Heart left ventricle (tissue), 16 donors: ENCODE results near the gene MILR1. TPM values are rescaled to one million over a fixed set of nuclear protein-coding genes. Genes with fewer than 3 reads are reported as not detected.

ENCODE experiments used
- ATAC-seq, 4 donors: fragments of 200-7000 bp; cut with Tn5 transposase; one replicate each; pipeline ENCODE4 v1.9.1; 2020 to 2022; ENCODE audit warnings: moderate library complexity in 4 of 4, mild to moderate bottlenecking in 3 of 4, moderate number of reproducible peaks in 1 of 4
- DNase-seq, 5 donors: peaks; one replicate each; pipeline ENCODE4 v3.0.0-alpha.2; 2020
- H3K27ac ChIP-seq, 12 donors: fragments of 200-600 bp; sonication (generic) in 4 of 12; one replicate each; pipeline versions ENCODE4 v1.5.0 to v1.8.0; 2016 to 2022; ENCODE audit warnings: mild to moderate bottlenecking in 2 of 12
- H3K27me3 ChIP-seq, 9 donors: fragments of 200-600 bp; sonication (generic) in 2 of 9; one replicate each; pipeline versions ENCODE4 v1.5.1 to v1.8.0; 2016 to 2022; ENCODE audit warnings: mild to moderate bottlenecking in 3 of 9
- H3K36me3 ChIP-seq, 9 donors: fragments of 200-600 bp; sonication (generic) in 2 of 9; one replicate each; pipeline versions ENCODE4 v1.5.0 to v1.8.0; 2018 to 2022; ENCODE audit warnings: mild to moderate bottlenecking in 2 of 9
- H3K4me1 ChIP-seq, 12 donors: fragments of 200-600 bp; sonication (generic) in 4 of 12; one replicate each; pipeline versions ENCODE4 v1.5.0 to v1.8.0; 2016 to 2022; ENCODE audit warnings: mild to moderate bottlenecking in 3 of 12
- H3K4me3 ChIP-seq, 12 donors: fragments of 200-600 bp; sonication (generic) in 4 of 12; one replicate each; pipeline versions ENCODE4 v1.5.0 to v1.8.0; 2017 to 2022; ENCODE audit warnings: mild to moderate bottlenecking in 9 of 12, moderate library complexity in 4 of 12
- H3K9me3 ChIP-seq, 12 donors: fragments of 200-600 bp; sonication (generic) in 4 of 12; one replicate each; pipeline versions ENCODE4 v1.5.0 to v1.8.0; 2016 to 2022; ENCODE audit warnings: mild to moderate bottlenecking in 1 of 12
- CTCF ChIP-seq, 12 donors: fragments of 200-600 bp; sonication (generic) in 4 of 12; IDR thresholded peaks; one replicate each; pipeline versions ENCODE4 v1.5.0 to v1.8.0; 2018 to 2022; ENCODE audit warnings: antibody characterized with exemption in 12 of 12, mild to moderate bottlenecking in 5 of 12
- POLR2A ChIP-seq, 2 donors: fragments of 450-650 bp; IDR thresholded peaks; one replicate each; pipeline ENCODE4 v1.6.1; 2017; ENCODE audit warnings: antibody characterized with exemption in 2 of 2, mild to moderate bottlenecking in 2 of 2, moderate library complexity in 2 of 2
- WGBS, 4 donors: extraction: QIAGEN DNeasy Blood & Tissue Kit in 2 of 4; methylation state at CpG; one replicate each; pipeline versions ENCODE4 v1.1.5 to v1.1.7; 2013 to 2018; 5-methylcytosine and 5-hydroxymethylcytosine counted together
- intact Hi-C, 10 donors: fragments of 100-400 bp; cut with DNase I; formaldehyde crosslinking; loops; one replicate each; pipeline versions ENCODE4 v1.11.1 to v1.14.2; 2022
- long read RNA-seq, 3 donors: library from polyadenylated mRNA; unstranded; transcript quantifications; one replicate each; pipeline ENCODE4 v2.0.0, GENCODE V29; 2020 to 2021
- polyA plus RNA-seq, 2 donors: library from polyadenylated mRNA; stranded (reverse); fragments of 200-250 nt; gene quantifications; one replicate each; pipeline ENCODE4 v1.2.3, GENCODE V29; 2013
- total RNA-seq, 9 donors: library from RNA; depleted of rRNA in 2 of 9; stranded (reverse); fragments of >200 nt in 2 of 9; fragmentation: NEBNext Ultra II Directional in 3 of 9; extraction: Animal tissue kit (Norgen Biotek cat#: 25700) in 3 of 9; gene quantifications; one replicate each; pipeline versions ENCODE4 v1.1.0 to v1.2.4, GENCODE V29; 2016 to 2023
- donor health status: ischemic (EF 13 %, LVEDD 7.1; RV severe dilation, severe dysfunction).
- donor health status: healthy with polysubstance abuse.
- donor health status: DM: no; HTN: yes; CAD: no.
- donor health status: DM: no; HTN: no; CAD: no.
- donor health status: ischemic (EF 25% LVEDD 6.9; RV normal size, moderate dysfunction).
- donor health status: ischemic (EF 25% LVEDD 5.7; RV mildly dilated, moderate dysfunction).
- donor health status: healthy.
- donor health status: DM: yes; HTN: yes; CAD: no.
- donor health status: ischemic (EF 35%, LVEDD 5.7; RV mildly dilated, moderate dysfunction).
- donor health status: nonischemic (EF 11% LVEDD 7.7; RV severe dilation, severe dysfunction).
- donor health status: DM: yes; HTN: yes; CAD: no.
- donor health status: PGD.
- donor health status: ischemic (EF 29% LVEDD 5.4; RV normal size, mild dysfunction).
- donor health status: nonischemic (EF 23%, LVEDD 6.1; RV moderate dilation, normal function).

MILR1 gene, protein sequence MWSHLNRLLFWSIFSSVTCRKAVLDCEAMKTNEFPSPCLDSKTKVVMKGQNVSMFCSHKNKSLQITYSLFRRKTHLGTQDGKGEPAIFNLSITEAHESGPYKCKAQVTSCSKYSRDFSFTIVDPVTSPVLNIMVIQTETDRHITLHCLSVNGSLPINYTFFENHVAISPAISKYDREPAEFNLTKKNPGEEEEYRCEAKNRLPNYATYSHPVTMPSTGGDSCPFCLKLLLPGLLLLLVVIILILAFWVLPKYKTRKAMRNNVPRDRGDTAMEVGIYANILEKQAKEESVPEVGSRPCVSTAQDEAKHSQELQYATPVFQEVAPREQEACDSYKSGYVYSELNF
- total RNA-seq, result 10 to 100 TPM in 1 of 9 donors, 1 to 10 TPM in 7, under 1 TPM in 1; 0.95 to 23.0 (median 2.4) TPM
- polyA plus RNA-seq, result 1 to 10 TPM; 1.6 to 1.7 TPM
- long read RNA-seq, donor 1, partial matches to known transcripts, result 0 of 1 reads
- long read RNA-seq, donor 1, other reads (novel, unspliced or antisense), result 1 of 1 reads
- long read RNA-seq, donor 2, partial matches to known transcripts, result 0 of 1 reads
- long read RNA-seq, donor 2, other reads (novel, unspliced or antisense), result 0 of 1 reads
- long read RNA-seq, donor 3, partial matches to known transcripts, result 0 of 1 reads
- long read RNA-seq, donor 3, other reads (novel, unspliced or antisense), result 1 of 1 reads

GRCh38 chr17:64448665-64449512, at the start of gene MILR1:
Gene MILR1, plus strand, starts transcription at chr17:64449115. Its CDS starts 54 bp downstream, at chr17:64449169.
- no peaks in the 10 kb centered on the region for H3K27me3 ChIP-seq
- intact Hi-C loops, result no loop called here
- TF ChIP-seq POLR2A (IDR thresholded peaks at IDR 0.05), result no peak
- no peak for TF ChIP-seq CTCF (IDR thresholded peaks at IDR 0.05)
- H3K9me3 ChIP-seq, result no peaks in the 10 kb centered on the region
- ATAC-seq (peak; percentile 58 to 99 (median 94)), DNase-seq (peak in 3 of 5 donors; percentile 33 to 38 (median 33))
- H3K4me1 ChIP-seq, result peaks cover 0 to 46% (median 0%) of the 10 kb centered on the region in 12 donors
- peak within 1 kb of the TSS in 10 of 12 donors; percentile 6 to 95 (median 34) for H3K27ac ChIP-seq
- H3K36me3 ChIP-seq, result peaks cover 0 to 17% (median 0%) of the 10 kb centered on the region in 9 donors
- 29 to 42% (median 41%) methylated on average over 10 of the region's 10 CpGs for WGBS, 4 donors
- H3K4me3 ChIP-seq, result peak within 1 kb of the TSS in 7 of 12 donors; percentile 1 to 54 (median 23)

- WGBS, 4 donors, result 86 to 96% (median 95%) methylated on average over 1 of the region's 1 CpG
- peaks cover 0 to 80% (median 0%) of the 10 kb centered on the region in 12 donors for H3K4me1 ChIP-seq
- no peak overlapping the region for H3K4me3 ChIP-seq
- no peaks in the 10 kb centered on the region for H3K27me3 ChIP-seq
- DNase-seq, result no peak
- intact Hi-C loops, result loop anchor here in 1 of 10 donors (10.0 kb wide), 1 partner anchor 65 kb away; no protein-coding TSS in a partner anchor
- ATAC-seq, result no peak
- no peak for TF ChIP-seq POLR2A (IDR thresholded peaks at IDR 0.05)
- TF ChIP-seq CTCF (IDR thresholded peaks at IDR 0.05), result no peak
- peak overlapping the region in 1 of 12 donors; percentile 27 for H3K27ac ChIP-seq
- H3K9me3 ChIP-seq, result peaks cover 0 to 5% (median 0%) of the 10 kb centered on the region in 12 donors
- H3K36me3 ChIP-seq, result no peaks in the 10 kb centered on the region
Observed at GRCh38 chr17:64399767-64400156, 49.2 kb upstream of the MILR1 start.

- H3K4me3 ChIP-seq, result no peak overlapping the region
- no peaks in the 10 kb centered on the region for H3K36me3 ChIP-seq
- ATAC-seq, result no peak
- H3K27ac ChIP-seq, result peak overlapping the region in 1 of 12 donors; percentile 1
- H3K9me3 ChIP-seq, result peaks cover 0 to 5% (median 0%) of the 10 kb centered on the region in 12 donors
- intact Hi-C loops, result no loop called here
- WGBS, 4 donors, result 76 to 81% (median 79%) methylated on average over 7 of the region's 7 CpGs
- TF ChIP-seq POLR2A (IDR thresholded peaks at IDR 0.05) (no peak), CTCF (IDR thresholded peaks at IDR 0.05) (no peak)
- peaks cover 0 to 87% (median 0%) of the 10 kb centered on the region in 12 donors for H3K4me1 ChIP-seq
- DNase-seq, result no peak
- no peaks in the 10 kb centered on the region for H3K27me3 ChIP-seq
Observed at GRCh38 chr17:64400642-64401041, 48.3 kb upstream of the MILR1 start.
